Breast epithelium (tissue), 4 donors: ENCODE results near the gene ADAMTS2. TPM values are rescaled to one million over a fixed set of nuclear protein-coding genes. Genes with fewer than 3 reads are reported as not detected.

ENCODE experiments used
- DNase-seq, 2 donors: peaks; one replicate each; pipeline ENCODE4 v3.0.0-alpha.2; 2019; ENCODE audit warnings: low spot score in 2 of 2
- H3K27ac ChIP-seq, 2 donors: fragments of 200-600 bp; sonication (generic) in 1 of 2; one replicate each; pipeline ENCODE4 v1.5.1; 2016 to 2019; ENCODE audit warnings: mild to moderate bottlenecking in 1 of 2
- H3K27me3 ChIP-seq, 2 donors: fragments of 200-600 bp; sonication (generic) in 1 of 2; one replicate each; pipeline versions ENCODE4 v1.5.1 to v1.6.0; 2017 to 2019; ENCODE audit warnings: control low read depth in 1 of 2, mild to moderate bottlenecking in 1 of 2
- H3K36me3 ChIP-seq: fragments of 200-600 bp; one replicate; pipeline ENCODE4 v1.5.1; 2019
- H3K4me1 ChIP-seq, 2 donors: fragments of 200-600 bp; sonication (generic); one replicate each; pipeline ENCODE4 v1.5.1; 2016 to 2019; ENCODE audit warnings: control low read depth in 1 of 2
- H3K4me3 ChIP-seq, 3 donors: fragments of 200-600 bp; sonication (generic); 1 replicate in 2 of 3; 2 replicates in 1 of 3; pipeline ENCODE4 v1.5.1; 2016 to 2019; ENCODE audit warnings: mild to moderate bottlenecking in 3 of 3, moderate library complexity in 2 of 3
- H3K9me3 ChIP-seq, 2 donors: fragments of 200-600 bp; sonication (generic) in 1 of 2; one replicate each; pipeline ENCODE4 v1.5.1; 2016 to 2019; ENCODE audit warnings: control low read depth in 1 of 2
- POLR2A ChIP-seq: fragments of 450-650 bp; IDR thresholded peaks from one replicate; pipeline ENCODE4 v1.6.1; 2016; ENCODE audit warnings: antibody characterized with exemption, mild to moderate bottlenecking, moderate library complexity
- POLR2AphosphoS5 ChIP-seq, 3 donors: sonication (generic); formaldehyde crosslinking; IDR thresholded peaks; one replicate each; pipeline ENCODE4 v1.6.1; 2017; ENCODE audit warnings: antibody characterized with exemption in 3 of 3
- intact Hi-C: fragments of 100-400 bp; cut with DNase I; formaldehyde crosslinking; loops from one replicate; pipeline ENCODE4 v1.15.1; 2023; ENCODE audit warnings: low total_unique reads
- total RNA-seq, 3 donors: library from RNA; depleted of rRNA; stranded (reverse); fragments of >200 nt; gene quantifications; one replicate each; pipeline ENCODE4 v1.1.0, GENCODE V29; 2016
- TF ChIP-seq, protein P1 (sequence below), 3 donors: fragments of 450-650 bp; IDR thresholded peaks; one replicate each; pipeline ENCODE4 v1.5.1; 2016 to 2017; ENCODE audit warnings: antibody characterized with exemption in 3 of 3, mild to moderate bottlenecking in 3 of 3, moderate library complexity in 3 of 3

Gene ADAMTS2
- total RNA-seq, 3 donors from 2014 or later, result 11.3 to 51.8 (median 19.7) TPM

DNA sequence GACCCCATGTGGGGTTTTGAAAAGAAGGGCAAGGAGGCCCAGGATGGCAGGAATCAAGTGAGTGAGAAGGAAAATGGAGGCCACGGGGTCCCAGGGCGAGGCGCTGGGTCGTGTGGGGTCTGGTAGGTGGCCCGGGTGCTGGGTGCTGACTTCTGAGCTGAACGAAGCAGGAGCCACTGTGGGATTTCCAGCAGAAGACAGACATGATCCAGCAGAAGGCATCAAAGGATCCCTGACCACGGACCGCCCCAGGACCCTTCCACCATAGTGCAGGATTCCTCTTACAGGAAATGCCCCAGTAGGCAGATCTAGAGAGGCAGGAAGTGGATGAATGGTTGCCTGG lies 106.7 kb downstream of the ADAMTS2 start:
- Histone ChIP-seq H3K4me3 (no peak overlapping the region), H3K9me3 (peaks cover 0 to 12% of the 10 kb centered on the region in 2 donors), H3K36me3 (no peaks in the 10 kb centered on the region), H3K4me1 (no peaks in the 10 kb centered on the region), H3K27ac (no peak overlapping the region), H3K27me3 (no peaks in the 10 kb centered on the region)
- intact Hi-C loops, result no loop called here
- DNase-seq, result peak in 1 of 2 donors; percentile 34
- TF ChIP-seq POLR2AphosphoS5 (IDR thresholded peaks at IDR 0.05) (no peak), POLR2A (no peak)
- TF ChIP-seq, protein P1, sequence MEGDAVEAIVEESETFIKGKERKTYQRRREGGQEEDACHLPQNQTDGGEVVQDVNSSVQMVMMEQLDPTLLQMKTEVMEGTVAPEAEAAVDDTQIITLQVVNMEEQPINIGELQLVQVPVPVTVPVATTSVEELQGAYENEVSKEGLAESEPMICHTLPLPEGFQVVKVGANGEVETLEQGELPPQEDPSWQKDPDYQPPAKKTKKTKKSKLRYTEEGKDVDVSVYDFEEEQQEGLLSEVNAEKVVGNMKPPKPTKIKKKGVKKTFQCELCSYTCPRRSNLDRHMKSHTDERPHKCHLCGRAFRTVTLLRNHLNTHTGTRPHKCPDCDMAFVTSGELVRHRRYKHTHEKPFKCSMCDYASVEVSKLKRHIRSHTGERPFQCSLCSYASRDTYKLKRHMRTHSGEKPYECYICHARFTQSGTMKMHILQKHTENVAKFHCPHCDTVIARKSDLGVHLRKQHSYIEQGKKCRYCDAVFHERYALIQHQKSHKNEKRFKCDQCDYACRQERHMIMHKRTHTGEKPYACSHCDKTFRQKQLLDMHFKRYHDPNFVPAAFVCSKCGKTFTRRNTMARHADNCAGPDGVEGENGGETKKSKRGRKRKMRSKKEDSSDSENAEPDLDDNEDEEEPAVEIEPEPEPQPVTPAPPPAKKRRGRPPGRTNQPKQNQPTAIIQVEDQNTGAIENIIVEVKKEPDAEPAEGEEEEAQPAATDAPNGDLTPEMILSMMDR (IDR thresholded peaks at IDR 0.05), result no peak

DNA sequence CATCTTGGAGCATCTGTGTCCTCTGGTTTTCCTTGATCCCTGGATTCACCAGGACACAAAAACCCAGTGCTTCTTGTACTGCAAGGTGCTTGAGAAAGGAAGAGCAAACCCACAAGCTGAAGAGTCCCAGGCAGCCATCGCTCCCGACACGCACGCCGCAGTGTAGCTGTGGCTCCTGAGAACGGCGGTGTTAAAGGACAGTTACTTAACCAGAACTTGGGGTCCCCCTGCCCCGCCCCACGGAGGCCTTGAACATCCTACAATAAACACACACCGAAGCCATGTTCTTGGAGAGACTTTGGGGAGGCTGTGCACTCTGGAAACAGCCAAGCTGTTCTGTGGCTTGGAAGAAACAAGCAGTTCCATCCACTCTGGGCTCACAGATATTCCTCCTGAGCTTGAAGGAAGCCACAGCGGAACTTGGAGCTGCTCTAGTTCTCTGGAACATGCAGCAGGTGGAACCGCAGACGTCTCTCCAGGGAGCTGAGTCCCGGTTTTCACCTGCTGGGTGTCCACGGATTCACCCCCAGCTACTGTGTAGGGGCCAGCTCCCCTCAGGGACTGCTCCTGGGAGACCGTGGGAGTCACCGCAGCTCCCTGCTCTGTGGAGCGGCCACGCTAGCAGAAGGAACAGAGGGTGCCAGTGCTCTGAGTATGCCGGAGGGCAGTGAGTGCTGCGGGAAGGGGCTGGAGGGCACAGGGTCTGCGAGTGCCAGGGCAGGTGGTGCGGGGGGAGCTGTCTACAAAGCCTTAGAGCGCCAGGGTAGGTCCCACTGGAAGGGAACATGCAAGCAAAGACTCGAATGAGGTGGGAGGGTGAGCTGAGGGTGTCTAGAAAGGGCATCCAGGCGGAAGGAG lies 107.3 kb downstream of the ADAMTS2 start:
- intact Hi-C loops, result no loop called here
- Histone ChIP-seq H3K36me3 (no peaks in the 10 kb centered on the region), H3K4me3 (no peak overlapping the region), H3K4me1 (no peaks in the 10 kb centered on the region), H3K27ac (no peak overlapping the region), H3K27me3 (no peaks in the 10 kb centered on the region), H3K9me3 (peaks cover 0 to 12% of the 10 kb centered on the region in 2 donors)
- no peak for TF ChIP-seq POLR2AphosphoS5 (IDR thresholded peaks at IDR 0.05)
- TF ChIP-seq, protein P1 (IDR thresholded peaks at IDR 0.05), result no peak
- no peak for TF ChIP-seq POLR2A
- DNase-seq, result peak in 1 of 2 donors; percentile 40

DNA sequence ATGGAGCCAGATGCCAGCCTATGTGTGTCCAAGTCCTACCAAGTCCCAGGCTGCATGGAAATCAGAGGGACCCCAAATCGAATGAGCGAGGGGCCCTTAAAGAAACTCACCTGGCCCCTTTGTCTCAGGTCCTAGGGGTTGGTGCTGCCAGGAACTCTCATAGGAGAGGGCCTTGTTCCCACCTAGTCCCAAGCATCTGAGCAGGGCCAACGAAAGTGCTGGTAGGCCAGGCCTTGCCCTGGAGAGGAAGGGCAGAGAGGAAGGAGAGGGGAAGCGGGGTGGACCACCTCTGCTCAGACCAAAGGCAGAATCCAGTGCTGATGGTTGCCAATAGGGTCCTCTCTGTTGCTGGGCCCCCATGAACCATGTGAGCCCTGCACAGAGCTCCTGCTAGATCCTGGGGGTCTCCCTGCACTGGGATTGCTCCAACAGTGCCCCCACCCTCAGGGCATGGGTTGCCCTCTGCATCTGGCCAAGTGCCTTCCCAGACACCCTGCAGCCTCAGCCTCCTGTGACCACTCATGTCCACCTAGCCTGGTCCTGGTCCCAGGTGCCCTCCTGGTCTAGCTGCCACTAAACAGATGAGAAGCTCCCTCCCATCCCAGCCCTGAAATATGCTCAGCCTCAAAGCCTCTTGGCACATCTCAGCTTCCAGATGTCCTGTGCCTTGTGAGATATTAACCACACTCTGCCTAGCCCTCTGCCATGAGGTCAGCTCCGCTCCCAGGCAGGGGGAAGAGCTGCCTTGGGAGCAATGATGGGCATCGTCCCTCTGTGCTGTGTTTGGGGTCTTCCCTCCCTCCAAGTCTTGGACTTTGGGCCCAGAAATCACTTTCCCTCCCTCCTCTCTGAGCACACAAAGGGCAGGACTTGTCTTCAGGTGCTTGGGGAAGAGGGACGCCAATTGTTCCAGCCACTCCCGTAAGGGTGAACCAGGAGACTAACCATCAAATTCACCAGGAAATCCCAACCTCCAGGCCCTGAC lies 109.6 kb downstream of the ADAMTS2 start:
- Histone ChIP-seq H3K4me3 (no peak overlapping the region), H3K36me3 (no peaks in the 10 kb centered on the region), H3K27me3 (no peaks in the 10 kb centered on the region), H3K27ac (no peak overlapping the region), H3K4me1 (no peaks in the 10 kb centered on the region), H3K9me3 (peaks cover 0 to 12% of the 10 kb centered on the region in 2 donors)
- TF ChIP-seq, protein P1 (IDR thresholded peaks at IDR 0.05), result no peak
- TF ChIP-seq POLR2AphosphoS5 (IDR thresholded peaks at IDR 0.05), result no peak
- TF ChIP-seq POLR2A, result no peak
- intact Hi-C loops, result no loop called here
- DNase-seq, result peak in 1 of 2 donors; percentile 48

DNA sequence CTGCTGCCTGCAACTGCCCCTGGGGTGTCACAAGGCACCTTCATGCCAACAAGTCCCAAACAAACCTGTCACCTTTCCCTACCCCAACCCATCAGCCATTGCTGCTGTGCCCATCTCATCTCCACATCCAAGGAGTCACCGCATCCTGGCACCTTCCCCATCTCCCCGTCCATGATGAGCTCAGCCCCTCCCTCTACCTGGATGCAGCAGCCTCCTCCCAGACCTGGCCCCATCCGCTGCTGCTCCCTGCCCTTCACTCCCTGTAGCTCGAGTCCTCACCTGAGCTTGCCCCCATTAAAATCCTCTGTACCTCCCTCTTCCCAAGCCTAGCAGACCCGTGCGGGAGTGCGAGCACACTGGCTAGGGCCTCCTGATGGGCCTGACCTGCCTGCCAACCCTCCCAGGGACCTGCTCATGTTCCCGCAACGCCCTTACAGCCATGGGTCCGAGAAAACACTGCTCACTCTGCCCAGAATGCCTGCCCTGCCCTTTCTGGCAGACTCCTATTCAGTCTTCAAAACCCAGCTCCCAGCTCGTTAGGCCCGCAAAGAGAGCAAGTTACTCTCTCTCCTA lies 110.6 kb downstream of the ADAMTS2 start:
- Histone ChIP-seq H3K4me1 (no peaks in the 10 kb centered on the region), H3K4me3 (no peak overlapping the region), H3K9me3 (peaks cover 0 to 12% of the 10 kb centered on the region in 2 donors), H3K27ac (no peak overlapping the region), H3K27me3 (no peaks in the 10 kb centered on the region), H3K36me3 (no peaks in the 10 kb centered on the region)
- DNase-seq, result peak in 1 of 2 donors; percentile 35
- intact Hi-C loops, result no loop called here
- TF ChIP-seq POLR2AphosphoS5 (IDR thresholded peaks at IDR 0.05) (no peak), POLR2A (no peak)
- TF ChIP-seq, protein P1 (IDR thresholded peaks at IDR 0.05), result no peak
